SK-N-SH treated with all-trans-retinoic acid at 6 μM for 48 hours (cell line): Measurements from ENCODE around the gene ROBO3.

Experiments
- ATAC-seq: fragments of 200-7000 bp; cut with Tn5 transposase; 3 replicates; pipeline ENCODE4 v1.9.1; 2020; ENCODE audit warnings: mild to moderate bottlenecking, moderate library complexity
- BACH2 ChIP-seq: fragments of 250-450 bp; sonication (Bioruptor Pico); IDR thresholded peaks from 2 replicates; pipeline ENCODE4 v1.9.0; 2021; ENCODE audit warnings: mild to moderate bottlenecking, borderline replicate concordance
- CREB5 ChIP-seq: fragments of 250-450 bp; sonication (Bioruptor Pico); IDR thresholded peaks from 2 replicates; pipeline ENCODE4 v1.5.1; 2020; ENCODE audit warnings: low read depth, mild to moderate bottlenecking, moderate library complexity
- CSDC2 ChIP-seq: fragments of 250-450 bp; sonication (Bioruptor Pico); IDR thresholded peaks from 2 replicates; pipeline ENCODE4 v1.5.0; 2020; ENCODE audit warnings: mild to moderate bottlenecking, moderate library complexity
- CSRNP3 ChIP-seq: fragments of 250-450 bp; sonication (Bioruptor Pico); IDR thresholded peaks from 2 replicates; pipeline ENCODE4 v1.5.1; 2021; ENCODE audit warnings: mild to moderate bottlenecking, moderate library complexity
- ESRRG ChIP-seq: fragments of 250-450 bp; sonication (Bioruptor Pico); IDR thresholded peaks from 2 replicates; pipeline ENCODE4 v1.6.1; 2021; ENCODE audit warnings: mild to moderate bottlenecking
- GLIS3 ChIP-seq: fragments of 250-450 bp; sonication (Bioruptor Pico); IDR thresholded peaks from 2 replicates; pipeline ENCODE4 v1.5.0; 2020; ENCODE audit warnings: mild to moderate bottlenecking, moderate library complexity
- ISL1 ChIP-seq: fragments of 250-450 bp; sonication (Bioruptor Pico); IDR thresholded peaks from 2 replicates; pipeline ENCODE4 v2.1.2; 2022; ENCODE audit warnings: mild to moderate bottlenecking, moderate library complexity
- OSR1 ChIP-seq: fragments of 250-450 bp; sonication (Bioruptor Pico); IDR thresholded peaks from 2 replicates; pipeline ENCODE4 v1.8.0; 2022; ENCODE audit warnings: moderate library complexity, mild to moderate bottlenecking, inconsistent platforms
- PATZ1 ChIP-seq: fragments of 250-450 bp; sonication (Bioruptor Pico); IDR thresholded peaks from 2 replicates; pipeline ENCODE4 v1.8.0; 2020; ENCODE audit warnings: mild to moderate bottlenecking, moderate library complexity, borderline replicate concordance
- POU6F1 ChIP-seq: fragments of 250-450 bp; sonication (Bioruptor Pico); IDR thresholded peaks from 2 replicates; pipeline ENCODE4 v1.8.0; 2021; ENCODE audit warnings: low read depth, mild to moderate bottlenecking, moderate library complexity, borderline replicate concordance
- PPARA ChIP-seq: fragments of 250-450 bp; sonication (Bioruptor Pico); IDR thresholded peaks from 2 replicates; pipeline ENCODE4 v1.5.0; 2020; ENCODE audit warnings: mild to moderate bottlenecking, borderline replicate concordance
- RARB ChIP-seq: fragments of 250-450 bp; sonication (Bioruptor Pico); IDR thresholded peaks from 2 replicates; pipeline ENCODE4 v1.8.0; 2021; ENCODE audit warnings: mild to moderate bottlenecking, moderate library complexity
- SNAI2 ChIP-seq: fragments of 250-450 bp; sonication (Bioruptor Pico); IDR thresholded peaks from 2 replicates; pipeline ENCODE4 v1.5.0; 2020; ENCODE audit warnings: mild to moderate bottlenecking, moderate library complexity
- TCF4 ChIP-seq: fragments of 250-450 bp; sonication (Bioruptor Pico); IDR thresholded peaks from 2 replicates; pipeline ENCODE4 v1.8.0; 2021; ENCODE audit warnings: mild to moderate bottlenecking, moderate library complexity, borderline replicate concordance
- TOX ChIP-seq: fragments of 250-450 bp; sonication (Bioruptor Pico); IDR thresholded peaks from 2 replicates; pipeline ENCODE4 v1.8.0; 2021; ENCODE audit warnings: mild to moderate bottlenecking, moderate library complexity, borderline replicate concordance
- TSHZ2 ChIP-seq: fragments of 250-450 bp; sonication (Bioruptor Pico); IDR thresholded peaks from 2 replicates; pipeline ENCODE4 v1.5.0; 2020; ENCODE audit warnings: mild to moderate bottlenecking, moderate library complexity
- ZC3H10 ChIP-seq: fragments of 250-450 bp; sonication (Bioruptor Pico); IDR thresholded peaks from 2 replicates; pipeline ENCODE4 v1.5.1; 2021; ENCODE audit warnings: mild to moderate bottlenecking, moderate library complexity
- ZFP3 ChIP-seq: fragments of 250-450 bp; sonication (Bioruptor Pico); IDR thresholded peaks from 2 replicates; pipeline ENCODE4 v1.5.0; 2020; ENCODE audit warnings: mild to moderate bottlenecking, moderate library complexity
- ZNF70 ChIP-seq: fragments of 450-650 bp; formaldehyde crosslinking; IDR thresholded peaks from 2 replicates; pipeline ENCODE4 v1.5.0; 2020; ENCODE audit warnings: mild to moderate bottlenecking, moderate library complexity
- ZNF8 ChIP-seq: fragments of 450-650 bp; formaldehyde crosslinking; IDR thresholded peaks from 2 replicates; pipeline ENCODE4 v1.5.0; 2020; ENCODE audit warnings: mild to moderate bottlenecking, moderate library complexity

The ROBO3 gene

GRCh38 chr11:124884869-124885479 lies 19.7 kb downstream of the ROBO3 start:
- no peak for ATAC-seq
- TF ChIP-seq SNAI2 (CRISPR knock-in tag) = no peak
- no peak for TF ChIP-seq ZNF70 (CRISPR knock-in tag)
- no peak for TF ChIP-seq PPARA (CRISPR knock-in tag)
- TF ChIP-seq RARB (CRISPR knock-in tag) = no peak

- no peak for ATAC-seq
- TF ChIP-seq PATZ1 (no peak), TOX (no peak), BACH2 (no peak), ISL1 (CRISPR knock-in tag) (no peak), CSDC2 (no peak), TCF4 (CRISPR knock-in tag) (no peak), RARB (CRISPR knock-in tag) (no peak), CREB5 (CRISPR knock-in tag) (no peak), PPARA (CRISPR knock-in tag) (no peak), ZFP3 (no peak), ZNF70 (CRISPR knock-in tag) (no peak), OSR1 (CRISPR knock-in tag) (no peak), ESRRG (no peak), POU6F1 (CRISPR knock-in tag) (no peak)
Observed at GRCh38 chr11:124886476-124886875, 21.2 kb downstream of the ROBO3 start.

- ATAC-seq = no peak
- no peak for TF ChIP-seq ZC3H10 (CRISPR knock-in tag)
- TF ChIP-seq RARB (CRISPR knock-in tag) = no peak
- TF ChIP-seq CREB5 (CRISPR knock-in tag) = no peak
- no peak for TF ChIP-seq GLIS3 (CRISPR knock-in tag)
- TF ChIP-seq ESRRG = no peak
- TF ChIP-seq TSHZ2 = no peak
- no peak for TF ChIP-seq ZNF8
- no peak for TF ChIP-seq CSRNP3 (CRISPR knock-in tag)
- TF ChIP-seq POU6F1 (CRISPR knock-in tag) = no peak
Observed at GRCh38 chr11:124886978-124887666, 21.9 kb downstream of the ROBO3 start.
